Fibroblast of the aortic adventitia (primary cell): ENCODE results near the gene ALX4. TPM values are rescaled to one million over a fixed set of nuclear protein-coding genes. Genes with fewer than 3 reads are reported as not detected.
A peak's percentile ranks its signal among the peaks of the same experiment; 100 is the strongest.

Source experiments
- DNase-seq: peaks from one replicate; pipeline ENCODE4 v3.0.0-alpha.2; 2010; ENCODE audit warnings: low read depth
- H3K4me3 ChIP-seq: 2 replicates; pipeline ENCODE4 v1.5.1; 2011; ENCODE audit warnings: low read depth, mild to moderate bottlenecking, control low read depth, low read length, moderate library complexity
- total RNA-seq: library from RNA; depleted of rRNA; stranded (reverse); fragments of >200 nt; gene quantifications from 2 replicates; pipeline ENCODE4 v1.2.3, GENCODE V29; 2012; ENCODE audit warnings: low replicate concordance
- TF ChIP-seq, protein P1 (sequence below): IDR thresholded peaks from 2 replicates; pipeline ENCODE4 v1.5.1; 2011; ENCODE audit warnings: mild to moderate bottlenecking, low read length, control low read depth, inconsistent platforms; ENCODE audit not compliant: insufficient read depth

ALX4 gene
- total RNA-seq, 1 donor = not detected

DNA sequence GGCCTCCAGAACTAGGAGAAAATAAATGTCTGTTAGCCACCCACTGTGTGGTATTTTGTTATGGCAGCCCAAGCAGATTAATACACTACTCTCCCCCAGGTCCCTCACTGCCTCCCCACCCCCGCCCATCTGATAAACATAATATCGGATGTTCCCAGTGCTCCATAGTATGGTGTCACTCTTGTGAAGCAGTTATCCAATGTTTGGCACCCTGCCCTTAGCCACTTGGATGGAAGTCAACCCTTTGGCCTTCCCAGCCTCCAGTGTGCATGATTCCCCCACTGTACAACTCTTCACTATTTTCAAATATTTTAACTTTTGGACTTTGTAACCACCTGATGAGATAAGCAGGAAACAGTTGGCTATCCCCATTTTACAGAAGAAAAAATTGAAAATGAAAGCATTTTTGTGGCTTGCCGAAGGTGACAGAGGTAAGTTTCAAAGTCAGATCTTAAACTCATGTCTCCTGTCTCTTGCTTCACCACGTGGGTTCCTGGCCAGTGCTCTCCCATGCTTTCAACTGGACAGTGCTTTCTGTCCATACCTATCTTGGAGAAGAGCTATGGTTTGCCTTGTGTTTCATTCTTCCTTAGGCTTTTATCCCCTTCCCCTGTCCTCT, 53.2 kb downstream of the ALX4 start:
- TF ChIP-seq, protein P1, sequence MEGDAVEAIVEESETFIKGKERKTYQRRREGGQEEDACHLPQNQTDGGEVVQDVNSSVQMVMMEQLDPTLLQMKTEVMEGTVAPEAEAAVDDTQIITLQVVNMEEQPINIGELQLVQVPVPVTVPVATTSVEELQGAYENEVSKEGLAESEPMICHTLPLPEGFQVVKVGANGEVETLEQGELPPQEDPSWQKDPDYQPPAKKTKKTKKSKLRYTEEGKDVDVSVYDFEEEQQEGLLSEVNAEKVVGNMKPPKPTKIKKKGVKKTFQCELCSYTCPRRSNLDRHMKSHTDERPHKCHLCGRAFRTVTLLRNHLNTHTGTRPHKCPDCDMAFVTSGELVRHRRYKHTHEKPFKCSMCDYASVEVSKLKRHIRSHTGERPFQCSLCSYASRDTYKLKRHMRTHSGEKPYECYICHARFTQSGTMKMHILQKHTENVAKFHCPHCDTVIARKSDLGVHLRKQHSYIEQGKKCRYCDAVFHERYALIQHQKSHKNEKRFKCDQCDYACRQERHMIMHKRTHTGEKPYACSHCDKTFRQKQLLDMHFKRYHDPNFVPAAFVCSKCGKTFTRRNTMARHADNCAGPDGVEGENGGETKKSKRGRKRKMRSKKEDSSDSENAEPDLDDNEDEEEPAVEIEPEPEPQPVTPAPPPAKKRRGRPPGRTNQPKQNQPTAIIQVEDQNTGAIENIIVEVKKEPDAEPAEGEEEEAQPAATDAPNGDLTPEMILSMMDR = no peak

DNA sequence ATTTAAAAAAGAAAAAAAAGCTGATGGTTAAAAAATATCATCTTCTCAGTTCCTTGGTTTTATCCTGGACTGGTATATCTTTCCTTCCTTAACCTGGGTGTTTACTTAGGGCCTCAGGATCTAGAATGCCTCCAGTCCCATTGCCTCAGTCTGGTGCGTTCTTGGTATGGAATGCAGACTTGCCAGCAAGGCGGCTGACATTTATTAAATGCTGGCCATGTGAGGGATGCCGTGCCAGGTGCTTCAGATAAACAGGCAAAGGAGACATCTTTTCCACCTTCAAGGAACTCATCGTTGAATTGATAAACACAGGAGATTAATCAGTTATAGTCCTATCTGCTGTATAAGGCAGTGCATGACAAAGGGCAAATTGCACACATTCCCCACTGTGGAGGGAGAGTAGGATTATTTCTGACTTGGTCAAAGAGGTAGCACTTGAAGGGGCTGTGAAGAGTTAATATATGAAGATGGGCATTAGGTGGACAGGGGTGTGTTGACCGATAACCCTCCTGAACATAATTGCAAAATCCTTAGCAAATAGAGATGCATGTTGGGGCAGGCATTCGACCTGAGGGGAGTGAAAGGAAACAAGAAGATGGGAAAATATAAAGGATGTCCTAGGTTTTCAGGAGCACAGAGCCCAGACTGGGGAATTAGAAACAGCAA, 54.4 kb downstream of the ALX4 start:
- H3K4me3 ChIP-seq = no peak overlapping the region
- no peak for DNase-seq
- TF ChIP-seq, protein P1 = no peak

More for the DNA sequence above, 53.2 kb downstream of the ALX4 start:
- H3K4me3 ChIP-seq = no peak overlapping the region
- peak; percentile 45 for DNase-seq

- no peak for DNase-seq
- H3K4me3 ChIP-seq = no peak overlapping the region
- TF ChIP-seq, protein P1 = no peak
These were observed 56.8 kb downstream of the ALX4 start for GRCh38 chr11:44252999-44253602.

GRCh38 chr11:44250421-44250820, 59.5 kb downstream of the ALX4 start:
- TF ChIP-seq, protein P1 = no peak
- DNase-seq = no peak
- no peak overlapping the region for H3K4me3 ChIP-seq

- TF ChIP-seq, protein P1 = no peak
- no peak overlapping the region for H3K4me3 ChIP-seq
- DNase-seq = peak; percentile 78
These were observed 61.8 kb downstream of the ALX4 start for GRCh38 chr11:44248109-44248508.

DNA sequence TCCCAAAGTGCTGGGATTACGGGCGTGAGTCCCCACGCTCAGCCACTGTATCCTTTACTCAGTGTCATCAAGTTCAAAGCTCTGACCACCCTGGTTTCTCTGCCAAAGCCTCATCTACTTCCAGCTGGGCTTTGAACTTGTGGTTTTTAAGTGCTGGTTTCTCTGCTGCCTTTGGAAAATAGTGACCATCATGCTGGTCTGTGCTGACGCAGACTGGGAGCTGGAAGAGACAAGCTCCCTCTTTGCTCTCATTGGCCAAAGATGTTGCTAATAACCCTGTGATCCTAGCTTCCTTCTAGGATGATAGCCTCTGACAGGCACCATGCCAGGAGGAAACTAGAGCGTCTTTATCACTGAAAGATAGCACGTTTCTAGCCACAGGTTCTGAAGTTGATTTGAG, 62.4 kb downstream of the ALX4 start:
- H3K4me3 ChIP-seq = no peak overlapping the region
- peak; percentile 17 for DNase-seq
- TF ChIP-seq, protein P1 = no peak
